Psoas muscle (tissue), 8 donors: ENCODE data around the gene TBC1D5. TPM values are rescaled to one million over a fixed set of nuclear protein-coding genes. Genes with fewer than 3 reads are reported as not detected.
"Not testable (repeated sequence)": the region's sequence is repeated elsewhere in the genome, so short reads cannot be mapped to it uniquely, and the experiment has no call there.

Experiments used
- ATAC-seq, 4 donors: fragments of 200-7000 bp; cut with Tn5 transposase; one replicate each; pipeline ENCODE4 v1.9.1; 2020; ENCODE audit warnings: moderate library complexity in 3 of 4, mild to moderate bottlenecking in 2 of 4
- DNase-seq, 2 donors: peaks; one replicate each; pipeline ENCODE4 v3.0.0-alpha.2; 2020
- H3K27ac ChIP-seq: fragments of 200-600 bp; one replicate; pipeline ENCODE4 v1.8.0; 2022
- H3K27me3 ChIP-seq, 3 donors: fragments of 200-600 bp in 1 of 3; one replicate each; pipeline versions ENCODE4 v1.6.1 to v1.8.0; 2013 to 2022; ENCODE audit warnings: low read length in 2 of 3, mild to moderate bottlenecking in 2 of 3, moderate library complexity in 1 of 3; ENCODE audit not compliant: insufficient read depth in 3 of 3
- H3K36me3 ChIP-seq, 2 donors: fragments of 200-600 bp in 1 of 2; one replicate each; pipeline versions ENCODE4 v1.6.1 to v1.8.0; 2013 to 2022; ENCODE audit warnings: low read depth in 1 of 2, mild to moderate bottlenecking in 1 of 2, moderate library complexity in 1 of 2; ENCODE audit not compliant: insufficient read depth in 1 of 2
- H3K4me1 ChIP-seq: fragments of 200-600 bp; one replicate; pipeline ENCODE4 v1.8.0; 2022
- H3K4me3 ChIP-seq: fragments of 200-600 bp; one replicate; pipeline ENCODE4 v1.8.0; 2022; ENCODE audit warnings: mild to moderate bottlenecking
- H3K9me3 ChIP-seq: fragments of 200-600 bp; one replicate; pipeline ENCODE4 v1.8.0; 2022
- WGBS, 3 donors: extraction: QIAGEN DNeasy Blood & Tissue Kit; methylation state at CpG; one replicate each; pipeline versions ENCODE4 v1.1.6 to v1.1.7; 2013; 5-methylcytosine and 5-hydroxymethylcytosine counted together
- intact Hi-C, 2 donors: fragments of 100-400 bp; cut with DNase I; formaldehyde crosslinking; loops; one replicate each; pipeline versions ENCODE4 v1.11.0 to v1.14.2; 2022
- polyA plus RNA-seq, 3 donors: library from polyadenylated mRNA; stranded (reverse); fragments of 200-250 nt; gene quantifications; one replicate each; pipeline ENCODE4 v1.2.3, GENCODE V29; 2013
- total RNA-seq, 4 donors: library from RNA; stranded (reverse); fragmentation: NEBNext Ultra II Directional in 2 of 4; extraction: Animal tissue kit (Norgen Biotek cat#: 25700) in 2 of 4; gene quantifications; one replicate each; pipeline versions ENCODE4 v1.2.1 to v1.2.4, GENCODE V29; 2021 to 2023
- TF ChIP-seq, protein P1 (sequence below): fragments of 200-600 bp; IDR thresholded peaks from one replicate; pipeline ENCODE4 v1.8.0; 2022; ENCODE audit warnings: antibody characterized with exemption
- donor health status: healthy with polysubstance abuse.
- donor health status: DM: no; HTN: no; CAD: no; lungs with moderate emphysema.
- donor health status: Bipolar disorder and iron deficiency.
- donor health status: healthy.
- donor health status: DM: yes; HTN: yes; CAD: no.
- donor health status: DM: no; HTN: no; CAD: no.
- donor health status: DM: no; HTN: no; CAD: no.
- donor health status: DM: yes; HTN: yes; CAD: no.

The TBC1D5 gene
- total and polyA plus RNA-seq, 7 donors, result 4.3 to 20.4 (median 13.3) TPM

- no peaks in the 10 kb centered on the region for H3K9me3 ChIP-seq
- no peaks in the 10 kb centered on the region for H3K27me3 ChIP-seq
- DNase-seq, result no peak
- TF ChIP-seq, protein P1, sequence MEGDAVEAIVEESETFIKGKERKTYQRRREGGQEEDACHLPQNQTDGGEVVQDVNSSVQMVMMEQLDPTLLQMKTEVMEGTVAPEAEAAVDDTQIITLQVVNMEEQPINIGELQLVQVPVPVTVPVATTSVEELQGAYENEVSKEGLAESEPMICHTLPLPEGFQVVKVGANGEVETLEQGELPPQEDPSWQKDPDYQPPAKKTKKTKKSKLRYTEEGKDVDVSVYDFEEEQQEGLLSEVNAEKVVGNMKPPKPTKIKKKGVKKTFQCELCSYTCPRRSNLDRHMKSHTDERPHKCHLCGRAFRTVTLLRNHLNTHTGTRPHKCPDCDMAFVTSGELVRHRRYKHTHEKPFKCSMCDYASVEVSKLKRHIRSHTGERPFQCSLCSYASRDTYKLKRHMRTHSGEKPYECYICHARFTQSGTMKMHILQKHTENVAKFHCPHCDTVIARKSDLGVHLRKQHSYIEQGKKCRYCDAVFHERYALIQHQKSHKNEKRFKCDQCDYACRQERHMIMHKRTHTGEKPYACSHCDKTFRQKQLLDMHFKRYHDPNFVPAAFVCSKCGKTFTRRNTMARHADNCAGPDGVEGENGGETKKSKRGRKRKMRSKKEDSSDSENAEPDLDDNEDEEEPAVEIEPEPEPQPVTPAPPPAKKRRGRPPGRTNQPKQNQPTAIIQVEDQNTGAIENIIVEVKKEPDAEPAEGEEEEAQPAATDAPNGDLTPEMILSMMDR, result no peak
- no peak for ATAC-seq
- H3K36me3 ChIP-seq, result no peaks in the 10 kb centered on the region
- no peaks in the 10 kb centered on the region for H3K4me1 ChIP-seq
- WGBS, 3 donors, result 95 to 97% (median 96%) methylated on average over 3 of the region's 3 CpGs
- intact Hi-C loops, result no loop called here
- H3K4me3 ChIP-seq, result no peak overlapping the region
- H3K27ac ChIP-seq, result no peak overlapping the region
These were observed 389.8 kb downstream of the TBC1D5 start for GRCh38 chr3:17352620-17353019.

DNA sequence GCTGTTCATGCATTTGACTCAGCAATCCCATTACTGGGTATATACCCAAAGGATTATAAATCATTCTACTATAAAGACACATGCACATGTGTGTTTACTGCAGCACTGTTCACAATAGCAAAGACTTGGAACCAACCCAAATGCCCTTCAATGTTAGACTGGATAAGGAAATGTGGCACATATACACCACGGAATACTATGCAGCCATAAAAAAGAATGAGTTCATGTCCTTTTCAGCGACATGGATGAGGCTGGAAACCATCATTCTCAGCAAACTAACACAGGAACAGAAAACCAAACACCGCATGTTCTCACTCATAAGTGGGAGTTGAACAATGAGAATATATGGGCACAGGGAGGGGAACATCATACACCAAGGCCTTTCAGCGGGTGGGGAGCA, 391.2 kb downstream of the TBC1D5 start:
- intact Hi-C loops, H3K27ac ChIP-seq, ATAC-seq, H3K36me3 ChIP-seq, H3K9me3 ChIP-seq, H3K4me3 ChIP-seq, DNase-seq, H3K4me1 ChIP-seq, H3K27me3 ChIP-seq: not testable (repeated sequence)
- 95 to 98% (median 97%) methylated on average over 4 of the region's 4 CpGs for WGBS, 3 donors

DNA sequence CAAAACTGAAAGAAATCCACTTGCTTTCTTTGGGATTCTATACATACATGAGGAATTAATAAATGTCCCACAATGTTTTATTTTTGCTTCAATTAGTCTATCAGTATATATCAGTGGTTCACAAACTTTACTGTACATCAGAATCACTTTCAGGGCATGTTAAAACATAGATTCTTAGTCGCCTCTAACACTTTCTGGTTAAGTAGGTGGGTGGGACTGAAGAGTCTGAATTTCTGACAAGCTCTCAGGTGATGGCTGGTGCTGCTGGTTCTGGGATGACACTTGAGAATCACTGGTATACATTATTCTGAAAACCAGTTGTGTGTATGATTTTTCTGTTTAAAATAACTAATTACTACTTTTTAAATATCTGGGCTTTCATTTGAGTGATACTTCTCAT, 393.3 kb downstream of the TBC1D5 start:
- H3K9me3 ChIP-seq, result no peaks in the 10 kb centered on the region
- ATAC-seq (no peak), DNase-seq (no peak)
- TF ChIP-seq, protein P1, result no peak
- no peak overlapping the region for H3K27ac ChIP-seq
- no peaks in the 10 kb centered on the region for H3K36me3 ChIP-seq
- H3K4me1 ChIP-seq, result no peaks in the 10 kb centered on the region
- H3K27me3 ChIP-seq, result no peaks in the 10 kb centered on the region
- 96 to 97% (median 97%) methylated on average over 1 of the region's 1 CpG for WGBS, 3 donors
- H3K4me3 ChIP-seq, result no peak overlapping the region
- intact Hi-C loops, result no loop called here

DNA sequence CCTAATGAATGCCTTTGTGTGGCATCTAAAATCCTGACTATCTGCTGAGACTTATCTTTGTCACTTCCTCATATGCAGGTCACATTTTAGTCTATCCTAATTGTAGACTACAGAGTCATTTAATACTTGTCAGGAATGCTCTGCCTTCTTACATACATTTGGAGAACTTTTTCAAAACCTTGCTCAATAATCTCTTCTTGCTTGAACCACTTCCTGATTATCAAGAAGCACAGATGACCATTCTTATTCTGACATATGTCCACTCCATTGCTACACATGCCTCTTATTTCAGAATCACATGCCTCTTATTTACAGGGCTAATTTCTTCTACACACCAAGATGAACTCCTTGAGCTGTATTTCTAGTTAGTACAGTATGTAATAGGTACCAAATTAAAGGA, 400.3 kb downstream of the TBC1D5 start:
- TF ChIP-seq, protein P1, result no peak
- DNase-seq (no peak), ATAC-seq (no peak)
- no peaks in the 10 kb centered on the region for H3K9me3 ChIP-seq
- no peaks in the 10 kb centered on the region for H3K36me3 ChIP-seq
- no peaks in the 10 kb centered on the region for H3K27me3 ChIP-seq
- H3K4me3 ChIP-seq, result no peak overlapping the region
- intact Hi-C loops, result no loop called here
- no peak overlapping the region for H3K27ac ChIP-seq
- no peaks in the 10 kb centered on the region for H3K4me1 ChIP-seq

DNA sequence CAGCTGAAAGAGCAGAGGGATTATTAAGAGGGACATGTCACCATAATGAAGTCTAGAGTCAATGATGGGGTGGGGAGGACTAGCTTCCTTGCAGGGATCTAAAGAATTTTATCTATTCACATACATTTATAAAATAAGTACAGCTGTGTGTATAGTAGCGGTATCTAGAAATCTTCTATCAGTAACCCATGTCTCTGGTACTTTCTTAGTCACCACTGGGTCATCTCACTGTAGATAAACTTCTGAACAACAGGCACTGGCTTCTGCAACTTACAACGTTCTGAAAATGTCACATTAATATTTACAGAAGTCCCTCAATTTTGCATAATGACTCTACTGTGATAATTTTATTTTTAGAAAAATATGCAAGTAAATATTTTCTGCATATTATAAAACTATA, 401.7 kb downstream of the TBC1D5 start:
- ATAC-seq, result no peak
- Histone ChIP-seq H3K27ac (no peak overlapping the region), H3K36me3 (no peaks in the 10 kb centered on the region), H3K4me3 (no peak overlapping the region), H3K9me3 (no peaks in the 10 kb centered on the region), H3K4me1 (peaks cover 6% of the 10 kb centered on the region), H3K27me3 (no peaks in the 10 kb centered on the region)
- TF ChIP-seq, protein P1, result no peak
- 93 to 97% (median 95%) methylated on average over 2 of the region's 2 CpGs for WGBS, 3 donors
- intact Hi-C loops, result no loop called here
- DNase-seq, result no peak
